GM21423 (cell line): Measurements from ENCODE around the gene PEPD.

Experiments
- ATAC-seq: cut with Tn5 transposase; IDR thresholded peaks from one replicate; pipeline ENCODE4 v1.9.1; 2021; ENCODE audit warnings: mild to moderate bottlenecking, moderate library complexity; ENCODE audit not compliant: unreplicated experiment

The PEPD gene

DNA sequence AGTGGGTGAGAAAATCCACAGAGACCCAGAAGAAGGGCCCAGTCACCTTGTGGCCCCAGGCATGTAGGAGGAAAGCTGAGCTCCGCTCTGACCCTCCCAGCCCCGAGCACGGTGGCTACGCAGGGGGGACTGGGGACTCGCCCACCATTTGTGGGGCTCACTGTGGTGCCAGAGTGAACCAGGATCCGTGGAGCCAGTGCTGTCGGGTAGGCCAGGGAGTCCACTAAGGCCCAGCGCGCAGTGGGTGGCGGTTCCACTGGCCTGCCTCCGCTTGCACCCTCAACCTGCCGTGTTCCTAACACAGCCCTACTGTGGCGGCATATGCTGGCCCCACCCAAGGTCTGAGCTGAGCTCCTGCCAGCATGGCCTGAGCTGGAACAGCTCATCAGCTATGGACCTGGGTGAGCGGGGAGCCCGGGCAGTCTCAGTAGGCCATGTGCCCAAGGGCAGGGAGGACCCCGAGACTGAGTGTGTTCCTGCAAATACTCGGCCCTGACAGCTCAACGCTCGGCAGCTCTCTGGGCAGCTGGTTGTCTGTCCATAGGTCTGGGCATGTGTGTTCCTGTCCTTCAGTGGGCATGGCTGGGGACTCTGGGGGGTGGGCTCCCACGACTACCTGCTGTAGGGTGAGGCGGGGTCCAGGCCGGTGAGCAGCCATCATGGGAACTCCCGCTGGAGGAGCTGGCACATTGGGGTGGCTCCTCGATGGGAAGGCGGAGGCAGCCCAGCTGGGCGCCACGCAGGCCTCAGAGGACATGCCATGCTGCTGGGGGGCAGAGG, 111.5 kb downstream of the PEPD start:
- ATAC-seq: no peak

DNA sequence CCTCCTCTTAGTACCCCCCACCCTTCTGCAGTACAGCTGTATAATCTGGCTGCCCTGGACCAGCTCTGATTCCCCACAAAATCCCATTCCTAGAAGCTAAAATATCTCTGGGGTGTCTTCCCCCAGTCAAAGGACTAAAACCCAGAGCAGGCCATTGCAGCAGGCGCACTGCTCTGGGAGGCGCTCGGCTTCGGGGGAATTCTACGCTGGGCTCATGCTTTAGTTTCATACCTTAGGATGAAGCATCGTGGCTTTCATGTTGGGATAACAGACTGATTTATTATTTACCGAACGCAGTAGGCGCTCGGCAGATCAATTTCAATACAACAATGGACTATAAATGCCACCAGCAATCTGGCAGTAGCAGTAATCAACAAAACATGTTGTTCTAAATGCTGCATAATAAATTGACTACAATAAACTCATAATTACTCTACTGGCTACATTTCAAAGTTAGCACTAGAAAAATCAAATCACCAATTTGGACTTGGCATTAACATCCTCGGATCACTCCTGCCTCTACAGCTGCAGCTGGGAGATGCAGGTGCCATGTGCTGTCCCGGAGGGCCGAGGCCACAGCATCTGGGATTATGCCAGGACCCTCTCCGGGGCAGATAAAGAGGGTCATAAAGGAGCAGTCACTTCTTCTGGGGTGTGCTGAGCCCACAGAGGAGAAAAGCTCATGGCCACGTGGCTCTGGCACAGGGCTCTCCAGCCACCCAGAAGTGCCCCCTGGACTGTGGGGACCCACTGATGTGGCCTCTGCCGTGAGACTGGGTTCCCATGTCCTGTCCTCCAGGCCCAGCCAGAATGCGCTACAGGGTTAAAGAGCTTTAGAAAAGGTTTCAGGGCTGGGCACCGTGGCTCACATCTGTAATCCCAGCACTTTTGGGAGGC, 112.8 kb downstream of the PEPD start:
- ATAC-seq: no peak

DNA sequence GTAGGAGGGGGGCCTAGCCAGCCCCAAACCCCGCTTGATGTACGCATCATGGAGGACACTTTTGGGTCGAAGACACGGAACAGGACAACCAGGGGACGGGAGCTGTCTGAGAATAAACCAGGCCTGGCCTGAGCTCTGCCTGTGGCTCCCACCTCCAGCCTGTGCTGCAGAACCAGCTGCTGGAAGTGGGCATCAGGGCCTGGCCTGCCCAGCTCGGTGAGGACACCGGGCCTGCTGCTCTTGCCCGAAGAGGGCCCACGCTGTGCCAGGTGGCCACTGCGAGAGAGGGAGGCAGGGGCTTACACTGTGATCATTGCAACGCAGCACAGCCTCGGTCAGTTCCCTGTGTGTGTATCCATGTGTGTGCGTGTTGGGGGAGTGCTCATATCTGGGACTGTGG, 113.5 kb downstream of the PEPD start:
- ATAC-seq: no peak

DNA sequence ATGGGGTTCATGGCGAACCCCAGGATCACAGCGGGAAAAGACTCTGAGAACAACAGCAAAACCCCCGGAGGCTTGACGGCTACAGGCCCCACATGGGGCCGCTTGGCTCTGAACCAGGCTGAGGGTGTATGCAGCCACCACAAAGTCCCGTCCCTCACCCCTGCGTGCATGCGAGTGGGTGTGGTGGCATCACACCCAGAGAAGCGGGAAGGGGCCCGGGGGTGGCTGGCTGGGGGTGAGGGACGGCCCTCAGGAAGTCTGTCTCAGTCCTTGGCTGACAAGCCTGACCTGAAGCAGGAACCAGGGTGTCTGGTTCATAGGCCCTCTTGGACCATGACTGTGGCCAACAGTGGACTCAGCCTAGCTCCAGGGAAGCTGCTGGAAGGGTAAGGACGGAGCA, 113.9 kb downstream of the PEPD start:
- ATAC-seq: no peak

DNA sequence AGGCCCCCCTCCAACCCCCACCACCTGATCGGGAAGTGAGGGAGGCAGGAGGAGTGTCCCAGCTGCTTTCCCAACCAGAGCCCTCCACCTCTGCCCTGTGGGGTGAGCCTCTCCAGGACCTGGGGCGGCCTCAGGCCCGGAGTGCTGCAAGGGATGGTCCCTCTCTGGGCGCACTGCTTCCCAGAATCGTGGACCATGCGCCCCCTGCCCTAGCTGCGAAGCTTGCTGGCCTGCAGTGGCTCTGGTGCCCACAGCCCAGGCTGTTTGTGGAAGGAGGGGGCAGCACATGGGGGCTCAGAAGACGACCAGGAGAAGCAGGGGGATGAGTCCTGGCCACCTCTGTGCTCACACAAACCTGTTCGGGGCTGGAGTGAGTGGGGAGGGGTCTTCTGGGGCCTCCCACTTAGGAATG, 114.4 kb downstream of the PEPD start:
- ATAC-seq: no peak

DNA sequence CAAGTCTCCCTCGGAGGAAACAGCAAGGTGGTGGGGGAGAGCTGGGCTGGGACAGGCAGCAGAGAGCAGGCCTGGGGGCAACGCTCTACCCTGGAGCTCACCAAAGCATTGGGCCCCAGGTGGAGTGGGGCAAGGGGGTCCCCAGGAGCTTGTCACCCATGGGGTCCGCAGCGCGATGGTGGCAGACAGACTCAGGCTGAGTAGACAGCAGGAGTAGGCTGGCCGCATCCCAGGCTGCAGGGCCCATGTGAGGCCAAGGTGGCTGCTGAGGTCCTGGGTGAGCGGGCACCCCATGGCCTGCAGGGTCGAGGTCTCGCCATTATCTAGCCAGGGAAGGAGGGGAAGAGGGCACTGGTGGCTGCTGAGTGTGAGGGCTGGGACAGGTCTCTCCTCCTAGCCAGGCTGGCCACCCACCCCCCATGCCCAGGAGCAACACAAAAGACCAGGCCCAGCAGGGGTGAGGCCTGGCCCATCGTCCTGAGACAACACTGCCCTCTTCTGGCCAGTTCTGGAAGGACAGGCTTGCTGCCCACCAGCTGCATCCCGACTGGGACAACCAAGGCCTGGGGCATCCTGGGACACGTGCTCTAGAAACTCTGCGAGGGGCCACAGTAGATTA, 115.0 kb downstream of the PEPD start:
- no peak for ATAC-seq

GRCh38 chr19:33405553-33406461, 115.8 kb downstream of the PEPD start:
- no peak for ATAC-seq

DNA sequence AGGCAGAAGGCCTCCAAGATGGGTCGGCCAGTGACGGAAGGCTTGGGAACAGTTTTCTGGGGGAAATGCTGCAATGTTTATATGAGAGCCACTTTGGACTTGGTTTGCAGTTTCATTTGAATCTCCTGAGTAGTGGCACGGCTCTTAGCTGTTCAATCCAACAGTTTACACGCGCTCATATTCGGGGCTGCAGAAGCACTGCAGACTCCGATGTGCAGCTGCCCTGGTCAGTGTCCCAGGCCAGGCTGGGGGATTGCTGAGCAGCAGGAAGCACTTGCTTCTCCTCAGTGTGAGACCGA, 116.4 kb downstream of the PEPD start:
- ATAC-seq: no peak

- no peak for ATAC-seq
These were observed 116.9 kb downstream of the PEPD start for GRCh38 chr19:33404506-33405253.

GRCh38 chr19:33403973-33404304, 117.7 kb downstream of the PEPD start:
- no peak for ATAC-seq

DNA sequence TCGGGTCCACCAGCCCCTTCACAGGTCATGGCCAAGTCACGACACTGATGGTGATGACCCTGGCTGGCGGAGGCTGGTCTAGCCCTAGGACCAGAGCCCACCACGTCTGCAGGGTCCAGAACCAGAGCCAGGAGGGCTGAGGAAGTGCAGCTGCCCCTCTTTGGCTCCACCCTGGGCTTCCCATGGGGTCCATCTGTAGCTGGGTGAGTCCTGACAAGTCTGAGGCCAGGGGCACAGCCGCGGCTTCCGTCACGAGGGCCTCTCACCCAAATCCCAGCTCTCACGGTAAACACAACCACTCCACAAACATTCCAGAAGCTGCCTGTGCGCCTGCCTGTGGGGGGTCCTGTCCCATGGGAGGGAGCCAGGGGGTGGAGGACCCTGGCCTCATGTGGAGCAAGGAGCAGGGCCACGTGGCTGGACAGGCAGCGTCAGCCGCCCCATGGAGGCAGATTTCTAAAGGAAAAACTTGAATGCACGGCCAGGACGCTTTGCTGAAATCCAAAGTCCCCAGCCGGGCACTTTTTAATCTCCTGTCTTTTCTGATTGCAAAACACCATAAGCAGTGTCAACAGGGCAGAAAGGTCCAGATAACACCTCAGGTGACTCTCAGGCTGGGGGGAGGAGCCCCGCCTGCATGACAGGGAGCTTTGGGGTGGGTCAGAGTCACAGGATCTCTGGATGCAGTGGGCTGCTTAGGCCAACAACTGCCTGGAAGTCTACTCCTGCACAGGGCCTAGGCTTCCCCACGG, 118.2 kb downstream of the PEPD start:
- no peak for ATAC-seq

- ATAC-seq: no peak
These were observed 119.0 kb downstream of the PEPD start for GRCh38 chr19:33402421-33403220.

- ATAC-seq: no peak
These were observed 119.7 kb downstream of the PEPD start for GRCh38 chr19:33401683-33402420.

GRCh38 chr19:33400856-33401682, 120.5 kb downstream of the PEPD start:
- no peak for ATAC-seq

DNA sequence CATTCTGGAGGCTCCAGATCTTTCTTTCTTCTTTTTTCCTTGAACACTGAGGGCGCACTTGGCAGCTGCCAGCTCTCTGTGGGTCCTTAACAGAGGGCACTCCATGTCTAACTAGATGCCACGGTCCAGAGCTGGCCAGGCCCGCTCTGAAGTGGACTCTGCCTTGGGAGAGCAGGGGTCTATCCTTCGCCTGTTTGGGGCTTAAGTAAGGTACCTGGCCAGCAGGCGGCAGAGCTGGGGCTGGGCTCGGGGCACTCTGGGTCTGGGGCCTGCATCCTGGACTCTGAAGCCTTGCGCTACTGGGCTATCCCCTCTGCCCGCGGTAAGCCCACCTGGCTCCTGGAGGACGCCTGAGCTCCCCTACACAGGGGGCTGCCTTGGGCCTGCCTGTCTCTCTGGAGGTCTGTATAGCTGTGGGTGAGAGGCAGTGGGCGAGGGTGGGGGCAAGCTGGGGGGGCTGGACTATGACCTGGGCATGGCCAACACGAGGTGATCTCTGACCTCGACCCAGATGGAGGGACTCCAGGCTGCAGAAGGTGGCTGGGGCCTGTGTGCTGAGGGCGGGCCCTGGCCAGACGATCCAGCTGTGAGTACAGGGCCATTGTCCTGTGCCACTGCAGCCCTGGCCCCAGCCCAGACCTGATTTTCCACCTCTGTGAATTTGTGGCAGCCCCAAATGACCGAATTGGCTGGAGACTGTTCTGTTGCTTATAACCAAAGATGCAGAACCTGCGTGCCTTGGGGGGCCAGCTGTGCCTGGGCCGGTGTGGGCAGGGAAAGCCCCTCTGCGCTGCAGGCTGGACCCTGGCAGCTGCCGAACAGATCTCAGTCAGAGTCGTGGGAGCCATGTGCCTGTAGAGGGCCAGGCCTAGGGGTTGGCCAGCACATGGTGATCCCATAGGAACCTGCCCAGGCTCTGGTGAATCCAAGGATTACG, 121.6 kb downstream of the PEPD start:
- no peak for ATAC-seq

DNA sequence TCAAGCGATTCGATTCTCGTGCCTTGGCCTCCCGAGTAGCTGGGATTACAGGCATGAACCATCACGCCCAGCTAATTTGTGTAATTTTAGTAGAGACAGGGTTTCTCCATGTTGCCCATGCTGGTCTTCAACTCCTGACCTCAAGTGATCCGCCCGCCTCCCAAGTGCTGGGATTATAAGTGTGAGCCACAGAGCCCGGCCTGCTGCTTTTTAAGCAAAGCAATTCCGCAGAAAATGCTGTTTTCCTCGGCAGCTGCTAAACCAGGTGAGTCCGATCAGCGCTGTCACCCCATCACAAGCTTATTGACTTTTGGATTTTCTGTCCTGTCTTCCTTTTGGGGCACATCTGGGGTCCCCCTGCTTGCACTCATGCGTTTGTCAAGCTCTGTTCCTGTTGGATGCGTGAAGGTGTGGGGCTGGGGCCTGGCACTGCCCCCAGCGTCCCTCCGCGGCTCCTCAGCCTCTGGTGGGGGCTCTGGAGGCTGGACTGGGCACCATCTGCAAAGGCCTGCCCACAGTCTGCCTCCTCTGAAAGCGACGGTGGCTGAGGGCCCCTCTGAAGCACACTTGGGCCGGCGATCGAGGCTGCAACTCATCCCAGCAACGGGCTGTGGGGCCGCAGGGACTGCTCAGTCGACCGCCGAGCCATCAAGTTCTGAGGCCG, 122.4 kb downstream of the PEPD start:
- no peak for ATAC-seq
